ENCODE results near the gene PWP1.

The PWP1 gene

GRCh38 chr12:107685360-107686248, at the start of gene PWP1:
PWP1 (plus strand) TSS chr12:107685799; CDS start chr12:107685900, 101 bp downstream.
- no peaks in the 10 kb centered on the region for H3K27me3 ChIP-seq (ENCODE audit: insufficient read depth, low read depth, severe bottlenecking)
- H3K4me3 ChIP-seq (ENCODE audit: low read depth, low read length) = peak within 1 kb of the TSS; percentile 87
- H3K36me3 ChIP-seq = peaks cover 24% of the 10 kb centered on the region
- H3K9me3 ChIP-seq (ENCODE audit: severe bottlenecking) = no peaks in the 10 kb centered on the region
- TF ChIP-seq, protein P1, sequence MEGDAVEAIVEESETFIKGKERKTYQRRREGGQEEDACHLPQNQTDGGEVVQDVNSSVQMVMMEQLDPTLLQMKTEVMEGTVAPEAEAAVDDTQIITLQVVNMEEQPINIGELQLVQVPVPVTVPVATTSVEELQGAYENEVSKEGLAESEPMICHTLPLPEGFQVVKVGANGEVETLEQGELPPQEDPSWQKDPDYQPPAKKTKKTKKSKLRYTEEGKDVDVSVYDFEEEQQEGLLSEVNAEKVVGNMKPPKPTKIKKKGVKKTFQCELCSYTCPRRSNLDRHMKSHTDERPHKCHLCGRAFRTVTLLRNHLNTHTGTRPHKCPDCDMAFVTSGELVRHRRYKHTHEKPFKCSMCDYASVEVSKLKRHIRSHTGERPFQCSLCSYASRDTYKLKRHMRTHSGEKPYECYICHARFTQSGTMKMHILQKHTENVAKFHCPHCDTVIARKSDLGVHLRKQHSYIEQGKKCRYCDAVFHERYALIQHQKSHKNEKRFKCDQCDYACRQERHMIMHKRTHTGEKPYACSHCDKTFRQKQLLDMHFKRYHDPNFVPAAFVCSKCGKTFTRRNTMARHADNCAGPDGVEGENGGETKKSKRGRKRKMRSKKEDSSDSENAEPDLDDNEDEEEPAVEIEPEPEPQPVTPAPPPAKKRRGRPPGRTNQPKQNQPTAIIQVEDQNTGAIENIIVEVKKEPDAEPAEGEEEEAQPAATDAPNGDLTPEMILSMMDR (IDR thresholded peaks at IDR 0.05; ENCODE audit: low read depth, low read length) = no peak
- peak within 1 kb of the TSS; percentile 64 for H3K27ac ChIP-seq
- peak; percentile 95 for DNase-seq

- Histone ChIP-seq H3K27me3 (ENCODE audit: insufficient read depth, low read depth, severe bottlenecking) (no peaks in the 10 kb centered on the region), H3K36me3 (no peaks in the 10 kb centered on the region), H3K4me3 (ENCODE audit: low read depth, low read length) (no peak overlapping the region), H3K27ac (no peak overlapping the region), H3K9me3 (ENCODE audit: severe bottlenecking) (no peaks in the 10 kb centered on the region)
- no peak for DNase-seq
- TF ChIP-seq, protein P1 (IDR thresholded peaks at IDR 0.05; ENCODE audit: low read depth, low read length) = no peak
These were observed 44.4 kb upstream of the PWP1 start for GRCh38 chr12:107641154-107641553.

DNA sequence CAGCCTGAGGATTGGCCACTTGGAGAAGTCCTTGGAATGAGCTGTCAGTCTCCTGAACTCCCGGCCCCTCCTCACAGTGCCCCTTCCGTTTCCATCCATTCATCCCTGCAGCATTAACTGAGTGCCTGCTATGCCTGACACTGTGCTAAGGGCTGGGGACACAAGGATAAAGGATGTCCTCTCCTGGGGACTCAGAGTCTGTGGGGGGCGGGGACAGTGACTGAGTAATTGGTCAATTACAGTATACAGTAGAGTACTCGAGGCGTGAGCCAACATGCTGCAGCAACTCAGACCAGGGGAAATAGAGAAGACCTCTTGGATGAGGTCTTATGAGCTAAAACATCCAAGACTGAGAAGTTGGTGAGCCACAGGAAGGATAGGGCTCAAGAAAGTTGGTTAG, 43.4 kb upstream of the PWP1 start:
- no peaks in the 10 kb centered on the region for H3K9me3 ChIP-seq (ENCODE audit: severe bottlenecking)
- no peaks in the 10 kb centered on the region for H3K27me3 ChIP-seq (ENCODE audit: insufficient read depth, low read depth, severe bottlenecking)
- no peak overlapping the region for H3K27ac ChIP-seq
- H3K4me3 ChIP-seq (ENCODE audit: low read depth, low read length) = no peak overlapping the region
- TF ChIP-seq, protein P1 (IDR thresholded peaks at IDR 0.05; ENCODE audit: low read depth, low read length) = no peak
- DNase-seq = no peak
- H3K36me3 ChIP-seq = no peaks in the 10 kb centered on the region

GRCh38 chr12:107645630-107646333, 39.8 kb upstream of the PWP1 start:
- DNase-seq = no peak
- H3K36me3 ChIP-seq = no peaks in the 10 kb centered on the region
- H3K27me3 ChIP-seq (ENCODE audit: insufficient read depth, low read depth, severe bottlenecking) = no peaks in the 10 kb centered on the region
- no peak overlapping the region for H3K4me3 ChIP-seq (ENCODE audit: low read depth, low read length)
- no peaks in the 10 kb centered on the region for H3K9me3 ChIP-seq (ENCODE audit: severe bottlenecking)
- no peak overlapping the region for H3K27ac ChIP-seq
- TF ChIP-seq, protein P1 (IDR thresholded peaks at IDR 0.05; ENCODE audit: low read depth, low read length) = no peak

DNA sequence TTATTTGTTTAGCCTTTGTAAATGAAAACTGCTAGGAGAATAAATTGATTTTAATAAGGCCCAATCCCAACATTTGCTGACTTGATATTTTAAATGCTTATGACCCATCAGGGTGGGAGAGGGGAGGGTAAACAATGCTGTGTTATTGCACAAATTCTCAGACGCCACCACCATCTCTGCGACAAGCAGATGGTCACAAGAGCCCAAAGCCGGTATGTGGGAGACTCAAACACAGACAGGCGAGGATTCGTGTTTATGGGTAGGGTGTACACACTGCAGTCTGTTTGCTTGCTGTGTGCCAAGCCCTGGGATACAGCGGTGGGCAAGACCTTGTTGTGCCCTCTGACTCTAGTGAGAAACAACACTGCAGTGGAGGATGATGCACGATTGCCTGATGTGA, 39.2 kb upstream of the PWP1 start:
- Histone ChIP-seq H3K36me3 (no peaks in the 10 kb centered on the region), H3K9me3 (ENCODE audit: severe bottlenecking) (no peaks in the 10 kb centered on the region), H3K27me3 (ENCODE audit: insufficient read depth, low read depth, severe bottlenecking) (no peaks in the 10 kb centered on the region), H3K27ac (no peak overlapping the region), H3K4me3 (ENCODE audit: low read depth, low read length) (no peak overlapping the region)
- TF ChIP-seq, protein P1 (IDR thresholded peaks at IDR 0.05; ENCODE audit: low read depth, low read length) = no peak
- no peak for DNase-seq
